ENCODE measurements around the gene TRPM2.

- TF ChIP-seq CTCF (IDR thresholded peaks at IDR 0.05) (no peak), POLR2A (IDR thresholded peaks at IDR 0.05) (no peak)
Measured at GRCh38 chr21:44477712-44478111, 124.3 kb downstream of the TRPM2 start.

Measured in esophagus squamous epithelium (tissue), 4 donors.